Inflammatory macrophage treated with lipopolysaccharide for 1 hour (primary cell): ENCODE results near the gene DCAF6.
"Not testable (repeated sequence)": the region's sequence is repeated elsewhere in the genome, so short reads cannot be mapped to it uniquely, and the experiment has no call there.

Source experiments
- DNase-seq, 2 donors: peaks; one replicate each; pipeline ENCODE4 v3.0.0-alpha.2; 2020 to 2022

Gene DCAF6

DNA sequence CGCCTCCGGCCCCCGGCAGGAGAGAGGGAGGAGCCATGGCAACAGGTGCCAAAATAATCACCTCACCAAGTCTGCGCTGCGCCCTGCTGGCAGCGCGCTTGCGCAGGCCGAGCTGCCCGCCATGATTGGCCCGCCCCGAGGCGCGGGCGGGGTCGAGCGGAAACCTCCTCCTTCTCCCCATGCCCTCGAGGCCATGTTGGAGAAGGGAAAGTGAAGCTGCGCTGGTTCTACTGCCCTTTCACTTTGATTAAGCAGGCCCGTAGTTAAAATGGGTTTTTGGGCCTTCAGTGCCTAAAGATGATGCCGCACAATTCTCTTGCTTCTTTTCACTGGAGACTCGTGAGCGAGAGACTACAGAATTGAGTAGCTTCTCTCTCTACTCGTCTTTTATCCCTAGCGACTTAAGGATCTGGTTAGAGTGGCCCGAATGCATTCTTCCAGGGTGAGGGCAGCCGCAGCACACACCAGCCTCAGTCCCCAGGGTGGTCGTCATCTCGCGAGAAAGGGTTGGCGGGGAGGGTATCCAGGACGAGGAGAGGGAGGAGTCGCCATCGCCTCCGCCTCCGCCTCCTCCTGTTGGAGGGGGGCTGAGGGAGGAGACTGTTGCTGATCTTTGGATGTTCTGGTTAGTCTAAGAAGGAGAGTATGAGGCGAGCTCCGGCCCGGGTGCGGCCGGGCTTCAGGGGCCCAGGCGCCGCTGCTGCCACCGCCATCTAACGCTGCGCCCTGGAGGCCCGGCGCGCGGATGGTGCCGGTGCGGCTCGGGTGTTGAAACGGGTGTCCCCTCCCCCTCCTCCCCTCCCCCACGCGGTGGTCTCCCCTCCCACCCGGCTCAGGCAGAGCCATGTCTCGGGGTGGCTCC is at the start of gene DCAF6:
TSS of gene DCAF6 (plus strand) at position 616 of the 862 bp plus-strand sequence. CDS start at position 845, 229 bp downstream.
- DNase-seq, result peak; percentile 96 to 97

GRCh38 chr1:167887187-167887586 is 49.3 kb upstream of the DCAF6 start:
- DNase-seq, result not testable (repeated sequence)

- DNase-seq, result no peak
Observed at GRCh38 chr1:167890400-167890799, 46.1 kb upstream of the DCAF6 start.

GRCh38 chr1:167893798-167894197 is 42.7 kb upstream of the DCAF6 start:
- peak in 1 of 2 donors; percentile 32 for DNase-seq

- no peak for DNase-seq
Observed at GRCh38 chr1:167898578-167899222, 37.8 kb upstream of the DCAF6 start.

- no peak for DNase-seq
Observed at GRCh38 chr1:167899253-167899681, 37.2 kb upstream of the DCAF6 start.

DNA sequence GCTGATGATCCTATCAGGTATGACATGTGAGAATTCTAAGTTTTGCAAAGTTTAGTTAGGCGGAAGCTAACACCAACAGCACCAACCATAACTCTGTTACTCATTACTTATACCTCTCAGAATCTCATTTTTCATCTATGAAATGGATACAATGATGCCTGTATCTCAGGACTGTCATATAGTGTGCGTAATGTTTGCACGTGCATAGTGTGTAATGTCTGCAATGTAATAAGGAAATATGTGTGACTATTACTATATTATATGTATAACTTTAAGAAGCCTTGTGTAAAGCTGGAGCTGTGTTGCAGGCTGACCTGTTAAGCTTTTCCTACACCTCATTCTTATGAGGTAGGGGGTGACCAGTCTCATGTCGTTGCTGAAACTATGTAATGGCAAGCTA is 35.6 kb upstream of the DCAF6 start:
- DNase-seq, result no peak

- DNase-seq, result no peak
Observed at GRCh38 chr1:167904652-167905130, 31.8 kb upstream of the DCAF6 start.

GRCh38 chr1:167905182-167905581 is 31.3 kb upstream of the DCAF6 start:
- DNase-seq, result peak; percentile 71 to 79

- peak in 1 of 2 donors; percentile 43 for DNase-seq
Observed at GRCh38 chr1:167905671-167906070, 30.8 kb upstream of the DCAF6 start.

GRCh38 chr1:167909691-167910180 is 26.7 kb upstream of the DCAF6 start:
- DNase-seq, result no peak

- no peak for DNase-seq
Observed at GRCh38 chr1:167910530-167910929, 26.0 kb upstream of the DCAF6 start.

DNA sequence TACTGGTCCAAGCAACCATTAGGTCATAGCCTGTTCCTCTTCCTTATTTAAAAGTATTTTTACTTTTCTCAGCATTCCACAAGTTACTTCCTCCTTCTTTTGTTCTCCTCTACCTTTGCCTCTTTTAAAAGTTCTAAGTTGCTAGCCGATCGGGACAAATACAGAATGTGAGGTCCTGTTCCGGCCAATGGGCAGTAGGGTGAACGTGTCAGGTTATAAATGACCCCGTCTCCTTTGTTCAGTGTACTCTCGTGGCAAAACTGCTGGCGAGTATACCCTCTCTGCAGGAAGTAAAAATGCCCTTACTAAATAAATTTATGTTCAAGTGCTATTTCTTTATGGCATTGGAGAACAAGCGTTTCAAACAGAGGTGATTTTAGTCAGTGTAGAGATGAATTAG is 25.1 kb upstream of the DCAF6 start:
- no peak for DNase-seq

DNA sequence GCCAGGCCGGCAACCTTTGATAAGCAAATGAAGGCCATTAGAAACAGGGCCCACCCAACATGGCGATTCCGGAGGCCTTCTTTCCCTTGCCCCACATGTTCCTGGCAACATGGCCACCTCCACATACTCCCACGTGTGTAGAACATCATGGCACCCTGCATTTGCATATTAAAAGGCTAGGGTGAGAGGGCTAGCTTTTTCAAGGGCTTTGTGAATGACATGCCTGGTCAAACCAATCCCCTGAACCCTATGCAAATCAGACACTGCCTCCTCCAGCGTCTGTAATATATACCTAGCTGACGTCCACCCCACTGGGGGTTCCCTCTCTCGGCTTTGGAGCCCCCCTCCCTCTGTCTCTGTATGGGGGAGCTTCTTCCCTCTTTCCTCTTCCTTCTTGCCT is 24.2 kb upstream of the DCAF6 start:
- no peak for DNase-seq

DNA sequence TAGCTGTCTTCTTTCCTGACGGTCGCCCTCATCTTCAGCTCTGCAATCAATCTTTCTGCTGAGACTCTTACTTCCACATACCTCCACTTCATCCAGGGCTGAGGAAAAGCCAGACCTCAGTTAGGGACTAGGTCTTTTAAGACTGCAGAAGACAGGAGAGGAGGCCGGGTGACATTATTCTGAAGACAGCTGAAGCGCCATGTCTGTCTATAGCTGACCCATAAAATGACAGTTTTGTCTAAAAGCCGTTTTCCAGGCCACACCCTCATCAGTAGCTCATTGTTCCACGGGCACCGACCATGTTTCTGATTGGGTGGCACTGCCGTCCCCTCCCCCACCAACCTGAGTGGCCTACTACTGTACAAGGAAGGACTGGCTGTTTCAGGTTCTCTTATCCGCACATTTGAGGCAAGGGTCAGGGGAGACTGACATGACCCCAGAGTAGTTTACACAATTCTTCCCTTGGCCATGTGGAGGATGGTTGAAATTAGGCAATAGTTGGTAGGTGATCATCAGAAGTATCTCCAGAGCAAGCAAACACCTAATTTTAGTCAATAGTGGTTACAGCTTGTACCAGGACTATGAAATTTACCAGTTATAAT is 22.5 kb upstream of the DCAF6 start, which contains the start of gene ADCY10:
TSS of gene ADCY10 (minus strand) at position 240 of the 602 bp plus-strand sequence. CDS start 8,994 bp downstream, outside the sequence.
- DNase-seq, result no peak

DNA sequence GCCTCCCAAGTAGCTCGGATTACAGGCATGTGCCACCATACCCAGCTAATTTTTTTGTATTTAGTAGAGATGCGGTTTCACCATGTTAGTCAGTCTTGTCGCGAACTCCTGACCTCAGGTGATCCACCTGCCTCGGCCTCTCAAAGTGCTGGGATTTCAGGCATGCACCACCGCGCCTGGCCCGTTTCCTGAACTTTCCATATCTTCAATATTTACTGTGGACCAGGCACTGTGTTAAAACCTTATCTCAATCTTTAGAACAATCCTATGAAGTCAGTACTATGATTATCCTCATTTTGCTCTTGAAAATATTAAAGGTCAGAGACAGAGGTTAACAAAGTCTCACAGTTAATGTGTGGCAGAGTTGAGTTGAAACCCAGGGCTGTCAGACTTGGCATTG is 20.9 kb upstream of the DCAF6 start:
- DNase-seq, result no peak

- DNase-seq, result no peak
Observed at GRCh38 chr1:167916766-167917511, 19.5 kb upstream of the DCAF6 start.

- DNase-seq, result peak; percentile 30 to 44
Observed at GRCh38 chr1:167922023-167922422, 14.5 kb upstream of the DCAF6 start.

DNA sequence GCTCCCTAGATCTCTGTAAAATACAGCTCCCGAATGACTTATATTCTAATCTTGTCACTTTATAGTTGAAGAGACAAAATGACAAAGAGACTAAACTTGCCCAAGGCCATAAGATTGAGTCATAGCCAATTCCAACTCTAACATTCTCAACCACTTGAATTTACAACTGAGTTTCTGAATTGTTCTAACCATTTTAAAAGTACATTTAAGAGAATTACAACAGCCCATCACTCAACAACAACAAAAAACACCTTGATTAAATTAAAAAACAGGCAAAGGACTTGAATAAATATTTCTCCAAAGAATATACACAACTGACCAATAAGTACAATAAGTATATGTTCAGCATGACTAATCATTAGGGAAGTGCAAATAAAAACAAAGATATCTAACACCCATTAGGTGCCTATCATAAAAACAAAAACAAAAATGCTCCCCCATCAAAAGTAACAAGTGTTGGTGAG is 13.8 kb upstream of the DCAF6 start:
- no peak for DNase-seq

GRCh38 chr1:167923324-167924056 is 13.0 kb upstream of the DCAF6 start:
- DNase-seq, result no peak

DNA sequence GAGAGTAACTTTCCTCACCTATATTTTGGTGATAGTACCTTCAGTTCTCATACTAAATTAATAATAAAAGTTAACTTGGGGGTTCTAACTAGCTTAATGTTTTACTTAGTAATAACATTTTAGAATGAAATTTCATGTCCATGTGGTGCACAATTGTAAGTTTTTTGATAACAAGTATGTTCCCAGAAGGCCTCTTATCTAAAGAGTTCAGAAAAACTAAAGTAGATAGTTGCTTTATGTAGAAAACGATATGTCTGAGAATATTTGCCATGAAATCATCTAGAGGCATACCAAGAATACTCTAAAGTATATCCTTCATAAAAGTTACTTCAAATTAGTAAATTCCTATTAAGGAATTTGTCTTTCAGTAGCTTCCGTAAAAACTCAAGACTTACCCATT is 12.4 kb upstream of the DCAF6 start:
- DNase-seq, result no peak
